ENCODE results near the gene NSA2.

- TF ChIP-seq CTCF (IDR thresholded peaks at IDR 0.05 in 2 of 3, conservative IDR thresholded peaks at IDR 0.05 in 1 of 3; ENCODE audit: insufficient read depth in 2 of 3, low read depth in 1 of 3, low read length in 3 of 3) = no peak
- TF ChIP-seq SRF (CRISPR knock-in tag; IDR thresholded peaks at IDR 0.05) = no peak
- no peak for TF ChIP-seq CHAMP1 (IDR thresholded peaks at IDR 0.05)
- no peak for TF ChIP-seq ZNF785 (CRISPR knock-in tag; IDR thresholded peaks at IDR 0.05)
- no peak for TF ChIP-seq POU5F1 (IDR thresholded peaks at IDR 0.05; ENCODE audit: borderline replicate concordance, low read depth, low read length, partially characterized antibody)
- TF ChIP-seq HNRNPLL (IDR thresholded peaks at IDR 0.05; ENCODE audit: low read depth, low read length, poor library complexity, severe bottlenecking) = no peak
- TF ChIP-seq SOX6 (IDR thresholded peaks at IDR 0.05) = no peak
- no peak for TF ChIP-seq EP300 (IDR thresholded peaks at IDR 0.05; ENCODE audit: low read length)
- TF ChIP-seq, protein P1, sequence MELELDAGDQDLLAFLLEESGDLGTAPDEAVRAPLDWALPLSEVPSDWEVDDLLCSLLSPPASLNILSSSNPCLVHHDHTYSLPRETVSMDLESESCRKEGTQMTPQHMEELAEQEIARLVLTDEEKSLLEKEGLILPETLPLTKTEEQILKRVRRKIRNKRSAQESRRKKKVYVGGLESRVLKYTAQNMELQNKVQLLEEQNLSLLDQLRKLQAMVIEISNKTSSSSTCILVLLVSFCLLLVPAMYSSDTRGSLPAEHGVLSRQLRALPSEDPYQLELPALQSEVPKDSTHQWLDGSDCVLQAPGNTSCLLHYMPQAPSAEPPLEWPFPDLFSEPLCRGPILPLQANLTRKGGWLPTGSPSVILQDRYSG (tag; conservative IDR thresholded peaks at IDR 0.05; ENCODE audit: low read depth) = no peak
- no peak for TF ChIP-seq MXD1 (CRISPR knock-in tag; IDR thresholded peaks at IDR 0.05; ENCODE audit: borderline replicate concordance, poor library complexity, severe bottlenecking)
- no peak for TF ChIP-seq ZNF780A (CRISPR knock-in tag; IDR thresholded peaks at IDR 0.05)
- no peak for TF ChIP-seq FOXA1 (IDR thresholded peaks at IDR 0.05; ENCODE audit: borderline replicate concordance)
- TF ChIP-seq GATA2 (CRISPR knock-in tag; IDR thresholded peaks at IDR 0.05) = no peak
- no peak for TF ChIP-seq ZFX (CRISPR knock-in tag; IDR thresholded peaks at IDR 0.05)
Measured at GRCh38 chr5:74765201-74765600, 1.8 kb upstream of the NSA2 start.

Measured in K562 (cell line).